ENCODE data around the gene ROR2.
"Not testable (repeated sequence)": the region's sequence is repeated elsewhere in the genome, so short reads cannot be mapped to it uniquely, and the experiment has no call there.

ROR2 gene

GRCh38 chr9:91923145-91923544 lies 26.9 kb downstream of the ROR2 start:
- no peak for DNase-seq

DNA sequence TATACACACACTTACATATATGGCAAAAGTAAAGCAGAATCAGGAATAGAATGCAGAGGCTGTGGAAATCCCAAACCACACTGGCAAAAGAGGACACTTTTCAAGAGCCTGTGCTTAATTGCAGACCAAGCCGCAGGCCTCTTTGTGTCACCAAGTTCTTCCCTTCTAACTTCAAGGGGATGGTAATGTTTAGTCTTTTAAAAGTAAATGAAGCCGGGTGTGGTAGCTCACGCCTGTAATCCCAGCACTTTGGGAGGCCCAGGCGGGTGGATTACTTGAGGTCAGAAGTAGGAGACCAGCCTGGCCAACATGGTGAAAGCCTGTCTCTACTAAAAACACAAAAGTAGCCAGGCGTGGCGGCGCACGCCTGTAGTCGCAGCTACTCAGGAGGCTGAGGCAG lies 28.7 kb downstream of the ROR2 start:
- DNase-seq, result no peak

- no peak for DNase-seq
Measured at GRCh38 chr9:91920630-91921350, 29.2 kb downstream of the ROR2 start.

DNA sequence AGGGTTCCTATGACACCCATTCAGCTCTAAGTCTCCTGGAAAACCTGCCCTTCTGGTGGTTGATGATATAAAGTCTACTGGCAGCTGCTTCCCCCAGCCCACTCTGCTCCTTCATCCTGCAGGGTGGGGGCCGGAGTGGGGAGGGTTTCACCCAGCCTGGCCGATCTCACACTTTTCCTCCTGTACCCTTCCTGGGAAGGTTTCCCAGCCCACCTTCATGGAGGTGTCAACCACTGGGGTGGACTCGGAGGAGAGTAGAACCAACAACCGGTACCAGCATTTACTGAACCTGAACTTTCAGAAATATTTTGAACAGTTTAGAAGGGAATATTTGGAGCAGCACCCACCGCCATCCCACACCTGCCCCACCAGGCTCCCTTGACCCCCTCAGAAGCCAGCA lies 30.4 kb downstream of the ROR2 start:
- DNase-seq, result no peak

- DNase-seq, result no peak
Measured at GRCh38 chr9:91917436-91917835, 32.6 kb downstream of the ROR2 start.

DNA sequence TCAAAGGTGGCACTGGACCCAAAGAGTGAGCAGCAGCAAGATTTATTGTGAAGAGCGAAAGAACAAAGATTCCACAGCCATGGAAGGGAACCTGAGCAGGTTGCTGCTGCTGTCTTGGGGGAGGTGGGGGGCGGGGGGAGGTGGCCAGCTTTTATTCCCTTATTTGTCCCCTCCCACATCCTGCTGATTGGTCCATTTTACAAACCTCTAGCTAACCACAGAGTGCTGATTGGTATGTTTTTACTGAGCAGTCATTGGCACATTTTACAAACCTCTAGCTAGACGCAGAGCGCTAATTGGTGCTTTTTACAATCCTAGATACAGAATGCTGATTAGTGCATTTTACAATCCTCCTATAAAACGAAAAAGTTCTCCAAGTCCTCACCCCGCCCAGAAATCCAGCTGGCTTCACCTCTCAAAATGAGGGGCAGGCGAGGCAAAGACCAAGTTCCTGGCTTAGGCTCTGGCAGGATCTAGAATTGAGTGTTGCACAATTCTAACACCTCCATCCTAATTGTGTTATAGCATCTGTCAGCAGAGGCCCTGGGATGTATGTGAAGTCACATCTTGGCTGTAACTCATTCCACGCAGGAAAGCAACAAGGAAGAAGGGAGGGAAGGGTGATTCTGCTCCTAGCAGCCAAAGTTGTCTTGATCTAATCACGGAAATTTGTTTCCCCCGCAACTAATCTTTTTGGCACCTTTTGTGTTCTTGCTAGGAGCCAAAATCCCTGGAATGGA lies 34.3 kb downstream of the ROR2 start:
- DNase-seq, result no peak

DNA sequence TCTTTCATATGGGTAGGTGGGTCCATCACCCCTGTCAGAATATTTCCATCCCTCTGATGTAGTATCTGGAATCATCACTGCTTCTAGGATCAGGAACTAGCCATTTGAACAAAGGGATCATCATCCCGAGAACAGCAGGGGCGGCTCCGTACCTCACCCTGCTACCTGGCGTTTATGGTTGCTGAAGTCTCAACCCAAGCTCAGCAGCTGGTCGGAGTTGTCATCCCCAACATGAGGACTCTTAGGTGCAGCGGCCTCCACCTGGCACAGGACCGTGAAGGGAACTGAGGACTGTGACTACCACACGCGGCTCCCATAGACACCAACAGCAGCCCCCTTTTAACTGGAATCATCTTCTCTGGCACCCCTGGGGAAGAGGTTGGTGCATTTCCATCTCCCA lies 35.1 kb downstream of the ROR2 start:
- no peak for DNase-seq

- no peak for DNase-seq
Measured at GRCh38 chr9:91914404-91914803, 35.6 kb downstream of the ROR2 start.

DNA sequence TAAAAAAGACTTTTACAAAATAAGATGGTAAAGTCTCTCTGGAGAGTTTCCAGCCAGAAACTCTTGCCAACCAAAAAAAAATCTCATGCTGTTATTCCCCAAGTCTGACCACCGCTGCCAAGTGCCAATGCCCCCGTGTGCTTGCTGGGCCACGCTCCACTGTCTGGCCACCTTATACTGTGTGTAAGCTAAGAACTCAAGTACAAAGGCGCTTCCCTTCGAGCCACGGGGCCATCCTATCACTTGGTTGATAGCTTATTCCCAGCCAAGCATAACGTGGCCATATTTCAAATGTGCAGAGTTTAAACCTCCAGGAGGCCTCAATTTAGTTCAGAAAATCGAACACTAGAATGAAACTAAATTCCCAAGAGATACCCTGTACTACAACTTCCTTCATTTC lies 36.0 kb downstream of the ROR2 start:
- no peak for DNase-seq

- DNase-seq, result no peak
Measured at GRCh38 chr9:91913096-91913495, 36.9 kb downstream of the ROR2 start.

DNA sequence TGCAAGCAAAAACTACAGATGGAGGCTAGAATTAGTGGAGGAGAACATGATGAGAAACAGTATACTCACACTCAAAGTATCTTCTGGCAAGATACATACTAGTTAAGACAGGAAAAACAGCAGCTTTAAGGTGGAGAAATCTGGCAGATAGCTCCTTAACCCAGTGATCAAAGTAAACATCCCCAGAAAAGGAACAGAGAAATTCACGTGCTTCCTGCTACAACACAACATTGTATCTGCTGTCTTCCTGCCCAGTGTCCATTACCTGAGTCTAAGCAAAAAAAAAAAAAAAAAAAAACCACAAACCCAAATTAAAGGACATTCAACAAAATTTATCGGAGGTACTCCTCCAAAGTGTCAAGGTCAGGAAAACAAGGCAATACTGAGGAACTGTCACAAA lies 38.4 kb downstream of the ROR2 start:
- DNase-seq, result no peak

- not testable (repeated sequence) for DNase-seq
Measured at GRCh38 chr9:91909256-91909655, 40.8 kb downstream of the ROR2 start.

DNA sequence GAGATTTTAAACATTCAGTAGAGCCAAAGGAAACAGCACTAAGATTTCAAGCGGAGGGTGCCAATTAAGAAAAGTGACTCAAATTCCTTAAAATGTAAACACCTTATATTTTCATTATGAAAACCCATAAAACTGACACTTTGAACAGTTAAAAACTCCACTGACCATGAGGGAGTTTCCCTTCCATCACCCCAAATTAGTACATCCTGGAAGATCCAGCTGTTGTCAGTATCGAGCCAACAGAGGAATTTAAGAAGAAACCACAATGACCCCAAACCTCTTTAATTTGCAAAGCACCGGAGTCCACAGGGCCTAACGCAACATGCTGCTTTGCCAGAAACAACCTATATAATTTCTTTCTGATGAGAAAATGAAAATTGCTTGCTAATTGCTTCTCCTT lies 41.3 kb downstream of the ROR2 start:
- DNase-seq, result no peak

DNA sequence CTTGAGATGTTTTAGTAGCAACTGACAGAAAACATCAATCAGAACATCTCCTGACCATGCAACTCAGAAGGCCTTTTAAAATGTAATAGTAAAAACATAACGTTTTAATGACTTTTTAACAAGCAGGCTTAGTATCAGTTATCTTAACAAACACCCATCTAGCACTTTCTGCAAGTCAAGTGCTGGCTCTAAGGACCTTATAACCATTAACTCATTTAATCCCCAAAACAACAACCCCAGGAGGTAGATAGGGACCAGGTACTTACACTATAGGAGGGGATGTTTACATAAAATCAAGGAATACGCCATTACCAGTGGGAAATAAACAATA lies 41.8 kb downstream of the ROR2 start:
- no peak for DNase-seq

DNA sequence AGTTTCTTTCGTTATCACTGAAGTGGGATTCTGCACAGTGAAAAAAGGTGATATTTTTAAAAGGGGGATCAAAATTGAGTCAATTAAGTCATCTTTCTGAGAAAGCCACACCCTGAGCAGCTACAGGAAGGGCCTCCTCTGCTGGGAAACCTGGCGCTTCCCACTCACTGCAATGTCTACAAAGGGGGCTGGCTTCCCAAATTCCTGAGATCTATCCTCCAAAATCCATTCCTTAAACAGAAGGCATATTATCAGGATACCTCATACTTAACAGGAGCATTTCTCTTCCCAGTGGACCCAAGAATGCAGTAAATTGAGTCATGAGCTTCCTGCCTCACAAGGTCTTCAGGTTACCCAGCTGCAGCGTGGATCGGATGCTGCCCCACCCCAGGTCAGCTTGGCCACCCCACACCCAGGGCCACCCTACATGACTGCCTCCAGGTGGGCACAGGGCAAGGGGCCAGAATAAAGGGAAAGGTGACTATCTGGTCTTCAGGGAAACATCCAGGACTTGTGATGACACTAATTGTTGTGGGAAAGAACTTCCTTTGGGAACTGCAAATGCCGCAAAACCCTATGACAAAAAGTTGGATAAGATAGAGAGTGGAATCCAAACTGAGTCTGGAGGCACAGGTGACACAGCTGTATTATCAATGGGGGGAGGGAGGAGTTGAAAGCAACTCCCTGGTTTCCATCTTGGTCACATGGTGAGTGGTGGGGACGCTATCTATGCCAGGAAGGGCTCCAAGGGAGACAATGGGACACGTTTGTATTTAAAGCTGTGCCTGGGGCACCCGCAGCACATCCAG lies 42.3 kb downstream of the ROR2 start:
- no peak for DNase-seq

DNA sequence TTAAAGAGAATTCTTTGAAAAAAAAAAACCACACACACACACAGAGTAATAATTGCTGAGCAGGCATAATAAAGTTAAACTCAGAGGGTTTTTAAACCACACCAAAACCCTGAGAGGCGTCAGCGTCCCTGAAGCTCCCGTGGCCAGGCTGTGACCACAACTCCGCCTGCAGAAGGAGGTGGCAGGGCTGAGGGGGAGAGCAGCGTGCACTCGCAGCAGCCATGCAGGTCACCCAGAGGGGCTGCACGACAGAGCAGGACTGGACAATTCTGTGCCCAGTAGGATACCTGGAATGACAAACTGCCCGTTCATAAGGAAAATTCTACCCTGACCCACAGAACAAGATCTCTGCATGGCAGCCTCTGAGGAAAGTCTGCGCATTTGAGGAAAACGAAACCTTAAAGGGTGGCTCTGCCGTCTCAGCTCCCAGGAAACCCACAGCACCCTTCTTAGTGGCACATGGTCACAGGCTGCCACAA lies 44.0 kb downstream of the ROR2 start:
- DNase-seq, result peak in 2 of 5 experiments; percentile 57 to 89

DNA sequence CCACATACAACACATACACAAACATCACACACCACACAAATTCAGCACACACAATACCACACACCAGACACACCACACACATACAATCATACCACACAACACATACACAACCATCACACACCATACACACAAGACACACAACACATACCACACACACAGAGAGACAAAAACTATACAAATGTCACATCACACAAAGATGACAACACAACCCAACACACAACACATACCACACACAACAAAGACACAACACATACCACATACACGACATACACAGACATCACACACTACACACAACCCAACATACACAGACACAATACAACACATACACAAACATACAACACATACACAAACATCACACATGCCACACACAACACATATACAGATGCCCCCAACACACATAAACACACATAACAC lies 44.8 kb downstream of the ROR2 start:
- DNase-seq, result no peak

DNA sequence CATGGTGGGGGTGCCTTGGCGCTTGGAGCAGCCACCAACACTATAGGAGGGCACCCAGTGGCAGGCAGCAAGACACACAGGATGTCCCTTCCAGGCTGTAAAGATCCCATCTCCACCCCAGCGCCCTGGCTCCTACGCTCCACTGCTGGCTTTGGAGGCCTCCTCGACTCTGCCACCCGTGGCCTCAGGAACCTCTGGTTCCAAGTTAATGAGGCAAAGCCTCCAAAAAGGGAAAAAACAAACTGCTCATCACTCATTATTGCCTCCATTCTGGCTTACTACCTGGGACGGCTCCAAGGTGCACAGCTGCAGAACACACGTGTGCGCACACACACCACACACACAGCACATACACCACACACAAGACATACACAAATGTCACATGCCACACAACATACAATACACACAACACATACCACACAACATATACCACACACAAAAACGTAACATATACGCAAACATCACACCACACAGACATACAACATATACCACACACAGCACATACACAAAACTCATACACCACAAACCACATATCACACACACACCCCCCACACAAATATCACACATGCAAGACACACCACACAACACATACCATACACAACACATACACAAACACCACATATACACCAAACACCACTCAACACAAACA lies 45.3 kb downstream of the ROR2 start:
- DNase-seq, result peak in 1 of 5 experiments; percentile 11

GRCh38 chr9:91903126-91903911 lies 46.7 kb downstream of the ROR2 start:
- no peak for DNase-seq

DNA sequence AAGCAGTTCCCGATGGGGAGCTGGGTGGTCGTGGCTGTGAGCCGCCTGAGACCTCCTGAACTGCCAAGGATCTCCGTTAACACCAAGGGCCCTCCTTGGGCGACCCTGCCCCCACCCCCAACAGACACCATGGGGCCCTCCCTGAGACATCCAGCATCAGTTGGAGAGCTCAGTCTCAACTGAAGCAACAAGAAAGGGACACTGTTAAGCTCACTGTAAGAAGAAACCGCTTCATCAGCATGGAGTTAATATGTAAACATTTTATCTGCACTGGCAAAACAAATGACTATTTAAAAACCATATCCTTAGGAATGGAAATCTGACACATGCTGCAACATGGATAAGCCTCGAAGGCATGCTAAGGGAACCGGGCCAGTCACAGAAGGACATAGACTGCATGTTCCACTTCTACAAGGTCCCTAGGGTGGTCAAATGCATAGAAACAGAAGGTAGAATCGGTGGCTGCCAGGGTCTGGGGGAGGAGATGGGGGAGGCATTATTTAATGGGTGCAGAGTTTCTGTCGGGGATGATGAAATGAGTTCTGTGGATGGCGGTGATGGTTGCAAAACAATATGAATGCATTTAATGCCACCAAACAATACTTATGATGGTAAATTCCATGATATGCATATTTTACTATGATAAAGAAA lies 47.4 kb downstream of the ROR2 start:
- no peak for DNase-seq

- DNase-seq, result no peak
Measured at GRCh38 chr9:91900797-91901177, 49.2 kb downstream of the ROR2 start.
